ENCODE results near the gene F10.
A peak's percentile ranks its signal among the peaks of the same experiment; 100 is the strongest.

F10 gene

DNA sequence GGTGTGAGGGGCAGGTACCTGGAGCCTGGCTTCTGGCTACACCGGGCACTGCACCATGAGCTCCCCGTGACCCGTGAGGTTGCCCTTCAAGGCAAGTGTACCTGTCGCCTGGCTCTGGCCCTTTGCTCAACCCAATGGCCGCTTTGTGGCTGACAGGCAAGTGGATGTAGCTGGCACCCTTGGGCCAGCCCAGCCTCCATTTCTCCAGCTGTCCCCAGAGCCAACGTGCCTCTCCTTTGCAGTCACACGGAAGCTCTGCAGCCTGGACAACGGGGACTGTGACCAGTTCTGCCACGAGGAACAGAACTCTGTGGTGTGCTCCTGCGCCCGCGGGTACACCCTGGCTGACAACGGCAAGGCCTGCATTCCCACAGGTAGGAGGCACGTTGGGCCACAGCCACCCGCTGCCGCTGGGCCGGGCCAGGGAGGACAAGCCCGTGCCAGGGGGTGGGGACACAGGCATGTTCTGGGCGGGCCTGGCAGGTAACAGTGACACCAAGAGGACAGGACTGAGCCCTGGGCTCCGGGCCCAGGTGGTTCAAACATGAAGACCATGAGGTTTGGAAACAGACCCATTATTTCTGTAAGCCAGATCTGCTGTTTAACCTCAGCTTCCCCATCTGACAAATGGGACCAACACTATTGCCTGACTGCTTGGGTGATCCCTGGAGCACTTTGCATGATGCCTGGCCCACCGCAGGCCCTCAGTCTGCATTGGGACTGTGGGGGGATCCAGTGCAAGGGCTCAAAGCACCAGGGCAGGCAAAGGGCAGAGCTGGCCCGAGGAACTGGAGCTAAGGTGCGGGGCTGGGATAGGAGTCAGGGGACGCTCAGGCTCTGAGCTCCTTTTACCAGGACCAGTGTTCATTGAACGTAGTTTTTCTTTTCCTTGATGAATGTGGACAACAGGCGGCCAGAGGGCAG is 18.3 kb downstream of the F10 start:
- DNase-seq = no peak

DNA sequence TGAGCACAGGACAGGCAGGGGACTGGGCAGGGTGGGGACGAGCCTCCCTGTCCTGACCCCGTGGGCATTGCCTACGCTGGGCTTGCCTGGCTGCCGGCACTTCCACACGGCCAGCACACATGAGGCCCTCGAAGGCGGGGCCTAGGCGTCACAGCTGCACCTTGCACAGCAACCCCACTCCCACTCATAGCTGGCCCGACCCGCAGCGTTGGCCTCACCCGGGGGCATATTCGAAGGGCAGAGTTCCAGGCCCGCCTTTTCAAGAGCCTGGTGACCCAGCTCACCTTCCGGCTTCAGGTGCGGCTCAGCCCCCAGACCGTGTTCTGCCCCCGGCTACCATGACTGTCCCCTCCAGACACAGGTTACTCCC is 19.0 kb downstream of the F10 start:
- DNase-seq = no peak

DNA sequence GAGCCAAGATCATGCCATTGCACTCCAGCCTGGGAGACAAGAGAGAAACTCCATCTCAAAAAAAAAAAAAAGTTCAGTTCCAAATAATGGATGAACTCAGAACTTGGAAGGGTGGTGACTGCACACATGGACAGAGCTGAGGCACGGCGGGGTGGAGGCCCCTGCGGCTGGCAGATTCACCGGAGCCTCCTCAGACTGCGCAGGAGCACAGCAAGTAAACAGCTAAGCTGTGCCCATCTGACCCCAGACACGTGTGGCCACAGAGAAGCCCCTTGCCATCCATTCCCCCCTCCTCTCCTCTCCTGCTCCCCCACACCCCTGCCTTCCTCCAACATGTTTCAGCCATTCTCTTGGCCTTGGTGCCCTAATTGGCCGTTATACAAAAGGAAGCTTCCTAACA is 20.3 kb downstream of the F10 start:
- DNase-seq = no peak

DNA sequence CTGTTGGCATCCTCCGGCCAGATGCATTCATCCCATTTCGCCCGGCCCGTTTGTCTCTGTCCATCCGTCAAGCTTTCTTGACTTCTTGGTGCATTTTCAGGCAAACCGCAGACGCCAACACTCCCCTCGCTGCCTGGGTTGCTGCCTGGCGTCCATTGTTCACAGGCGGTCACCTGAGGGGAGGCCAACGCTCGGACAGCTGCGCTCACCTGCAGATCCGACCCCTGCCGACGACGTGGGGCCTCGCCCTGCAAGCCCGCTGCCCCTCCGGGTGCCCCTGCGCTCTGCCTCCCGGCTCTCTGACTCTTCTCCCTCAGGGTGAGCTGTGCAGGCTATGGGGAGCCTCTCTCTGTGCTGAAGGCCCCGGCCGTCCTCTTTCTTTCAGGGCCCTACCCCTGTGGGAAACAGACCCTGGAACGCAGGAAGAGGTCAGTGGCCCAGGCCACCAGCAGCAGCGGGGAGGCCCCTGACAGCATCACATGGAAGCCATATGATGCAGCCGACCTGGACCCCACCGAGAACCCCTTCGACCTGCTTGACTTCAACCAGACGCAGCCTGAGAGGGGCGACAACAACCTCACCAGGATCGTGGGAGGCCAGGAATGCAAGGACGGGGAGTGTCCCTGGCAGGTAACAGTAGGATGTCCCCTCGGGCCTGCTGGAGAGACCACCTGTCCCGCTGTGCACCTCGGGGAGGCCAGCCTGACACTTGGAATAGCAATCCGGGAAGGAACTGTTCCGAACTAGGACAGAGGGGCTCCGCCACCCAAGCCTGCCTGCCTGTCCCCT is 21.1 kb downstream of the F10 start:
- DNase-seq = no peak

DNA sequence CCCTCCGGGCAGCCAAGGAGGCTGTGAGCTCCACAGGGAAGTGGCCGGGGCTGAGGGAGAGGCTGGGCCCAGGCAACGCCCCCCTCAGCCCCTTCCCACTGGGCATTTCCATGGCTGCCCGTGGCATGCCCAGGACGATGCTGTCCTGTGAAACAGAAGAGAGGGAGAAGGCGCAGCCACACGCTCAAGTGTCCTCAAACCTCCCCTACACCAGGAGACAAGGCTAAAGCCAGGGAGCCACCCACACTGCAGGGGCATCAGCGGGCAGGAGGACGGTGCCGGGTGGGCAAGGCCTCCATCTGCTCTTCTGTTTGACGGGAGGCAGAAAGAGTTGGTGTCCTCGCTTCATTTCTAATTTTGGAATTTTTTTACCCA is 21.6 kb downstream of the F10 start:
- no peak for DNase-seq

- no peak for DNase-seq
Observed at GRCh38 chr13:113145496-113145895, 22.9 kb downstream of the F10 start.

DNA sequence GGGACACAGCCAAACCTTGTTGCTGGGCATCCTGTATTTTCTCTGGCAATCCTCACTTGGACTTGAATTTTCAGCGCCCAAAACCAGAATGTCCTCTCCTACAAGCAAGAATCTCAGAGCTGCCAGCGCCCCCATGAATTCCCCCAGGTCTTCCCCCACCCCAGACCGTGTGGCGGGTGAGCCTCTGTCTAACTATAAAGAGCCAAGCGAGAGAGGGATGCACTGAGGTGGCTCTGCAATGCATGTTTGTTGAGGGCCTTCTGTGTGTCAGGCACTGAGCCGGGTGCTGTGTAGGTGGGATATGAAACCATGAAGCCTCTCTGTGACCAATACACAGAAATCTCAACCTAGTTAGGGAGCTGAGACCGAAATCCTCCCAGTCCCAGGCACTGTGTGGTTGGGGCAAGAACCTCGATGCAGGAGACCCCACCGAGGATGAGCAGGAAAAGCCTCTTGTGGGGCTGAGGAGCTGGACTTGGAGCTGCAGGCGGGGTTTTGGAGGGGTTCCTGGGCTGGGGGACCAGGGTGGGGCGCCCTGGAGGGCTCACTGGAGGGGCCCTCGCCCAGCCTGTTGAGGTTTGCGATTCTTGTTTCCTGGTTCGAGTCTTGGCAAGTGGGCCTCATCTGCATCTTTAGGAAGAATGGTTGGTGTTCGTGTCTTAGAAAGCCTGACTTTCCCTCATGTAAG is 23.5 kb downstream of the F10 start:
- no peak for DNase-seq

DNA sequence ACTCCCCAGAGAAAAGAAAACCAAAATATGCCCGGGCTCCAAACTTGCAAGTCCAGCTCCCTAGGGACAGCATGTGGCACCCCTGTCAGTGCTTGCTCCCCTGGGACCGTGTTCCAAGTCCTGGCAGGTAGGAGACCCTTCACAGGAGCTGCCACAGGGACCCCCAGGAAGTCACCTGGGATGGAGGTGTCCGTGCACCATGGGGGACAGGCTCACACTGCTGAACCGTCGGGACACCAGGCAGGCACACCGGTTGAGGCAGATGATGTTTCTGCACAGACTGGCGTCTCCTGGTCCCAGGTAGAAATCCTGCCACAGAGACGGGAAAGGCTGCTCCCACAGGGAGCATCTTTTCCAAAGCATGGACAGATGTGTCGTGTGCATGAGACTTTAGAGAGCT is 24.2 kb downstream of the F10 start:
- no peak for DNase-seq

GRCh38 chr13:113147206-113147605 is 24.6 kb downstream of the F10 start:
- DNase-seq = no peak

DNA sequence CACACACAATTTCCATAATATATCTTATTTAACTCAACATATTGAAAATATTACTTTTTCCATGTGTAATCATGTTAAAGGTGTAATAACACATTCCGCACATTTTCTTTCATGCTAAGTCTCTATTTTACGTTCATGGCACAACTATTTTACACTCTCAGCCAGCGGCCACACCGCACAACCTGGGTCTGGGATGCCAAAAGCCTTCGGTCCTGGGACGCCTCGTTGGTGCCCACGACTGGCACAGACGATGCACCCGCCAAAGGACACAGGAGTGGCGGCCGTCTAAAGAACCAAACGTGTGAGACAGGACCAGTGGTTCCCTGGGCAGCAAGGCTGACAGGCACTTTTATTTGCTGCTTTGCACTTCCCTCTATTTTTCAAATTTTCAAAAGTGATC is 25.8 kb downstream of the F10 start:
- DNase-seq = no peak

DNA sequence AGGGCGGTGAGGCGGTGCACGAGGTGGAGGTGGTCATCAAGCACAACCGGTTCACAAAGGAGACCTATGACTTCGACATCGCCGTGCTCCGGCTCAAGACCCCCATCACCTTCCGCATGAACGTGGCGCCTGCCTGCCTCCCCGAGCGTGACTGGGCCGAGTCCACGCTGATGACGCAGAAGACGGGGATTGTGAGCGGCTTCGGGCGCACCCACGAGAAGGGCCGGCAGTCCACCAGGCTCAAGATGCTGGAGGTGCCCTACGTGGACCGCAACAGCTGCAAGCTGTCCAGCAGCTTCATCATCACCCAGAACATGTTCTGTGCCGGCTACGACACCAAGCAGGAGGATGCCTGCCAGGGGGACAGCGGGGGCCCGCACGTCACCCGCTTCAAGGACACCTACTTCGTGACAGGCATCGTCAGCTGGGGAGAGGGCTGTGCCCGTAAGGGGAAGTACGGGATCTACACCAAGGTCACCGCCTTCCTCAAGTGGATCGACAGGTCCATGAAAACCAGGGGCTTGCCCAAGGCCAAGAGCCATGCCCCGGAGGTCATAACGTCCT is 26.4 kb downstream of the F10 start:
- DNase-seq = no peak

DNA sequence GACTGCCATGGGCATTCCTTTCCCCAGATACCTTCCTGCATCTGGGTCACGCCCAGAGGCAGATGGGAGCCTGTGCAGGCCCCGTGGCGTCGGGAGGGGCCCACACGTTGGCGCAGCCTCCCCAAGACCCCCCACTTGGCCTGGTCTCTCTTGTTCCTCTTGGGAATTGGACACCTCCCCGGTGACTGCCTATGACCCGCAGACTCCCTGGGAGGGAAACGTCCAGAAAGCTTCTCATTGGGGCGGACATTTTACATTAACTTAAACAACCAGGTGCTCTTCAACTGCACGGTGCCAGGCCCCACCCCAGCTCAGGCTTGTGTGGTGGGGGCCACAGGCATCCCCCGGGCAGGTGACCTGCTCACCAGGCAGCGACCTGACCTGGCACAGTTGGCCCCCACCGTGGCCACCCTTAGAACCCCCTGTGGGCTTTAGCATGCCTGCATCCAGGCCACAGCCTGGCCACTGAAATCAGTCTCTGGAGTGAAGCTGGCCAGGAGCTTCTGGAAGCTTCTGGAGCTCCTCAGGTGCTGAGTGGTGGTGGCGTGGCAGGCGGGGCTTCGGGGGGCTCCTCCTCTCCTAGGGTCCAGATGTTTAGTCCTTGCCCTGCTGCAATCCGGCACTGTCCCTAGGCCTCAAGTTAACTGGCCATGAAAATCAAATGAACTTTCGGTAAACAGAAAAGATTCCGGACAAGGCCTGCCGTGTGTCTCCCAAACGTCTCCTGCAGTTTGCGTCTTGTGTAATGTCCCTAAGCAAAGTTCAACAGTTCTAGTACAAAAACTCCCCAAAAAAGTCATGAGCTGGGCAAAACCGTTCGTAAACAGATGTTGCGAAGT is 27.3 kb downstream of the F10 start:
- DNase-seq = no peak

DNA sequence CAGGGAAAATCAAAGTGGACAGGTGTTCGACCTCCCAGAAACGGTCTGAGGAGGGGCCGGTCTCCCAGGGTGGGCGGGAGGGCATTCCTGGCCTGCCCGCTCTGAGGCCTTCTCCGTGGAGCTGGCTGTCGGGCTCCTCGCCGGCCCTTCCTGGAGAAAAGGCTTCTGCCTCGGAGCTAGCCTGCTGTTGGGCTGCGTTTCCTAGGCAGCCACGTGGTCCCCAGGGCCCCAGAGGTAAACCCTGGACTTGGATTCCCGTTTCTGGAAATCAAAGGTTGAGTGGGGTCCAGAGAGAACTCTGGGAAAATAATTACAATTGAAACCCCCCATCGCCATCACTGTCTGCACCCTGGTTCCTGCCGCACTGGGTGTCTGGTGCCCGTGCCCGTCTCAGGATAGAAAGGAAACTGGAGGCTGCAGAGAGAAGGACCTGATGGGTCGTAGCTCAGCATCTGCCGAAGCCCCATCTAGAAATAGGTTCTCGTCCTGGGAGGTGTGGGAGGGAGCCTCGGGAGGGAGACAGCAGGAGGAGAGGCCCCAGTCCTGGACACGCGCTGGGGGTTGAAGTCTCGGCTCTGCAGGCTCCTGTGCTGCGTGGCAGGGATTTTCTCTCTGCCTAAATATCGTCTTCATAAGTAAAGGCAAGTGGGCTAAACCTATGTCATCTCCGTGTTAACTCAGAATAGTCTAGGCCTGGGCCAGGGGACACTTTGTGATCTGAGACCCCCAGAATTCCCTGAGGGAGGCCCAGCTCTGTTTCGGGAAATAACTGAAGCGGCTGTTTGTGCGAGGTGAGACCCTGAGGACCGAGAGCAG is 28.2 kb downstream of the F10 start:
- no peak for DNase-seq

- DNase-seq = peak in 2 of 3 experiments; percentile 36 to 52
Observed at GRCh38 chr13:113151745-113152690, 29.4 kb downstream of the F10 start.

- no peak for DNase-seq
Observed at GRCh38 chr13:113152691-113152983, 30.0 kb downstream of the F10 start.

GRCh38 chr13:113152984-113153809 is 30.6 kb downstream of the F10 start:
- DNase-seq = peak in 2 of 3 experiments; percentile 67 to 82

DNA sequence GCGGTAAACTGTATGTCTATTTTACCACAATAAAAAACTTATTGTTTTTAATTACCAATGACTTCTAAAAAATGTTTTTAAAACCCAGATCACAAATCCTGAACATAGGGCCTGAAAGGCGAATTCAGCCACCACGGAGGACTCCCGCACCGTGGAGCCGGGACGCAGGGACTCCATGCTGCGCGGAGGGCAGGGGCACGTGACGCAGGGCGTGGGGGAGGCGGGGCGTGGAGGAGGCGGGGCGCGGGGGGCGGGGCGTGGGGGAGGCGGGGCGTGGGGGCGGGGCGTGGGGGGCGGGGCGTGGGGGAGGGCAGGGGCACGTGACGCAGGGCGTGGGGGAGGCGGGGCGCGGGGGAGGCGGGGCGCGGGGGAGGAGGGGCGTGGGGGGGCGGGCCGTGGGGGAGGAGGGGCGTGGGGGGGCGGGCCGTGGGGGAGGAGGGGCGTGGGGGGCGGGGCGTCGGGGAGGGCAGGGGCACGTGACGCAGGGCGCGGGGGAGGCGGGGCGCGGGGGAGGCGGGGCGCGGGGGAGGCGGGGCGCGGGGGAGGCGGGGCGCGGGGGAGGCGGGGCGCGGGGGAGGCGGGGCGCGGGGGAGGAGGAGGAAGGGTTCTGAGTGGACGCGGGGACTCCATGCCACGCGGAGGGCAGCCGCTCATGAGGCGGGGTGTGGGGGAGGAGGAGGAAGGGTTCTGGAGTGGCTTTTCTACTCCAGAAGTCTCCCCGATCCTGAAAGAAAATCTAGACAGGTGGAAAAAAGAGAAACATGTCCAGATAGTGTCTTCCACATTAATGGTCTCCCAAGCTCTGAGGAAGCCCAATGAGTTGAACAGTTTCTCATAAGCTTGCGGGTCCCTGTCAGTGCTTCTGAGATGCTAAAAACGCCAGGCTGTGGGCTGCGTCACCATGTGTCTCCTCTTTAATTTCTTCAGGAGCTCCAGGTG is 31.5 kb downstream of the F10 start:
- peak; percentile 80 to 87 (median 84) for DNase-seq

DNA sequence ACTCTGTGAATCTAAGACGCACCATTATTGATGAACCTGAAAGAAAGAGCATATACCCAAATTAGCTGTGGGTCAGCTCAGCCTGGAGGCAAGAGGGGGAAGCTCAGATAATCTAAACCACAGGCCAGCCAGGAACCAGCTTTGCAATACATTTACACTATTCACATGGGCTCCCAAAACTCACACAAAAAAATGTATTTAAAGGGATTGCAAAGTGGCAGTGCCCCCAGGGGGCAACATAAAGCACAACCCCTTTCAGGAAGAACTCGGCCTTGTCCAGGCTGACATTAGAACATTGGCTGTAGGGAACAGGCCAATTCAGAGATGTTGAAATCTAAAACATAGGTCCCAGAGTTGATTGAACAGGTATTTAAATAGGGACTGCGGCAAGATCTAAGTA is 32.6 kb downstream of the F10 start:
- DNase-seq = no peak

Measured in NCI-H1417 (cell line).